Measurements from ENCODE around the gene CRYGS. TPM values are rescaled to one million over a fixed set of nuclear protein-coding genes. Genes with fewer than 3 reads are reported as not detected.

CRYGS gene
- total and polyA plus RNA-seq, 2 experiments from 2014 or later, result 2.0 to 2.9 TPM

DNA sequence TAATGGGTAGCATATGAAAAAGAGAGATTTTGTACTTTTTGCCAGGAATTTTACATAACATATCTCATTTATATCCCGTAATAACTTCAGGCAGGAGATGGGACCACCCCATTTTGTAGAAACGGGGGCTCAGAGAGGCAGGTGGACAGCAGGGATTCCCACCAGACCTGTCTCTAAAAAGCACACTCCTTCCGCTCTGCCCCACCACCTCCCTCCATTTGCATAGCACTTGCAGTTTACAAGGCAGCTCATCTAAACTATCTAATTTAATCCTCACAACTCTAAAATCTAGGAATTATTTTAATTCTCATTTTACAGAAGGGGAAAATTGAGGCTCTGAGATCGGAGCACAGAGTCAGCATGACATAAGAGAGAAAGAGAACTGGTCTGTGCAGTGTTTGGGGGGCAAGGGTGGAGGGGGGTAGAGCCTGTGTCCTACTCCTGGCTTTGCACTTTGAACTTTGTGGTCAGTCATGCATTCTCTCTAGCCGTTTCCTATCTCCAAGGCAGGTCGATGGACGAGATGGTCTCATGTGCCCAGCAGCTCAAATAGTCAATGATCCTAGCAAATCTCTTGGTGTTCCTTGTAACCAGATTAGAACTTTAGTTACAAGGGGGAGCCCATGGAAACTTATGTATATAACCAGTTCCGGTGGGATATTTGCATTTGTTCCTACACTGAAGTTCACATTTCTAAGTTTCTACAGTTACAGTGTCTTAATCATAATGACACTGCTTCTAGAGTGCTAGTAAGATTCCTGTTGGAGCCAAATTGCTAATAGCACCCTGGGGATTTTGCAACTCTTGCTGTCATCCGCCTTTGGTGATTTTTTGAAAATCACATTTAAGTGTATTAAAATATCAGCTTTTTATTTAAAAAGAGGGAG, 18.6 kb downstream of the CRYGS start:
- Histone ChIP-seq H2AFZ (no peak overlapping the region), H3K4me3 (no peak overlapping the region), H3K4me2 (no peak overlapping the region), H3K4me1 (ENCODE audit: insufficient read depth) (peaks cover 21% of the 10 kb centered on the region; the same call in 1 of the 2 replicates), H3K79me2 (replicated peaks; ENCODE audit: insufficient read depth) (no peaks in the 10 kb centered on the region), H4K20me1 (replicated peaks; ENCODE audit: insufficient read depth) (no peaks in the 10 kb centered on the region), H3K9me2 (ENCODE audit: insufficient read depth) (peaks cover 5% of the 10 kb centered on the region; the same call in 1 of the 2 replicates), H3F3A (replicated peaks; ENCODE audit: low read depth) (no peaks in the 10 kb centered on the region), H3K27ac (ENCODE audit: low read depth) (no peak overlapping the region), H3K27me3 (ENCODE audit: insufficient read depth) (no peaks in the 10 kb centered on the region), H3K36me3 (ENCODE audit: insufficient read depth) (no peaks in the 10 kb centered on the region)
- Mint-ChIP-seq H3K4me3 (no peak overlapping the region), H3K4me1 (peaks cover 11% of the 10 kb centered on the region), H3K27ac (no peak overlapping the region), H3K9me3 (no peaks in the 10 kb centered on the region), H3K27me3 (ENCODE audit: insufficient read depth, low read depth, poor library complexity) (peaks cover 5% of the 10 kb centered on the region), H3K36me3 (ENCODE audit: low read depth) (no peaks in the 10 kb centered on the region)
- no peak for ATAC-seq
- DNase-seq (ENCODE audit: low spot score), result no peak
- TF ChIP-seq, protein P1, sequence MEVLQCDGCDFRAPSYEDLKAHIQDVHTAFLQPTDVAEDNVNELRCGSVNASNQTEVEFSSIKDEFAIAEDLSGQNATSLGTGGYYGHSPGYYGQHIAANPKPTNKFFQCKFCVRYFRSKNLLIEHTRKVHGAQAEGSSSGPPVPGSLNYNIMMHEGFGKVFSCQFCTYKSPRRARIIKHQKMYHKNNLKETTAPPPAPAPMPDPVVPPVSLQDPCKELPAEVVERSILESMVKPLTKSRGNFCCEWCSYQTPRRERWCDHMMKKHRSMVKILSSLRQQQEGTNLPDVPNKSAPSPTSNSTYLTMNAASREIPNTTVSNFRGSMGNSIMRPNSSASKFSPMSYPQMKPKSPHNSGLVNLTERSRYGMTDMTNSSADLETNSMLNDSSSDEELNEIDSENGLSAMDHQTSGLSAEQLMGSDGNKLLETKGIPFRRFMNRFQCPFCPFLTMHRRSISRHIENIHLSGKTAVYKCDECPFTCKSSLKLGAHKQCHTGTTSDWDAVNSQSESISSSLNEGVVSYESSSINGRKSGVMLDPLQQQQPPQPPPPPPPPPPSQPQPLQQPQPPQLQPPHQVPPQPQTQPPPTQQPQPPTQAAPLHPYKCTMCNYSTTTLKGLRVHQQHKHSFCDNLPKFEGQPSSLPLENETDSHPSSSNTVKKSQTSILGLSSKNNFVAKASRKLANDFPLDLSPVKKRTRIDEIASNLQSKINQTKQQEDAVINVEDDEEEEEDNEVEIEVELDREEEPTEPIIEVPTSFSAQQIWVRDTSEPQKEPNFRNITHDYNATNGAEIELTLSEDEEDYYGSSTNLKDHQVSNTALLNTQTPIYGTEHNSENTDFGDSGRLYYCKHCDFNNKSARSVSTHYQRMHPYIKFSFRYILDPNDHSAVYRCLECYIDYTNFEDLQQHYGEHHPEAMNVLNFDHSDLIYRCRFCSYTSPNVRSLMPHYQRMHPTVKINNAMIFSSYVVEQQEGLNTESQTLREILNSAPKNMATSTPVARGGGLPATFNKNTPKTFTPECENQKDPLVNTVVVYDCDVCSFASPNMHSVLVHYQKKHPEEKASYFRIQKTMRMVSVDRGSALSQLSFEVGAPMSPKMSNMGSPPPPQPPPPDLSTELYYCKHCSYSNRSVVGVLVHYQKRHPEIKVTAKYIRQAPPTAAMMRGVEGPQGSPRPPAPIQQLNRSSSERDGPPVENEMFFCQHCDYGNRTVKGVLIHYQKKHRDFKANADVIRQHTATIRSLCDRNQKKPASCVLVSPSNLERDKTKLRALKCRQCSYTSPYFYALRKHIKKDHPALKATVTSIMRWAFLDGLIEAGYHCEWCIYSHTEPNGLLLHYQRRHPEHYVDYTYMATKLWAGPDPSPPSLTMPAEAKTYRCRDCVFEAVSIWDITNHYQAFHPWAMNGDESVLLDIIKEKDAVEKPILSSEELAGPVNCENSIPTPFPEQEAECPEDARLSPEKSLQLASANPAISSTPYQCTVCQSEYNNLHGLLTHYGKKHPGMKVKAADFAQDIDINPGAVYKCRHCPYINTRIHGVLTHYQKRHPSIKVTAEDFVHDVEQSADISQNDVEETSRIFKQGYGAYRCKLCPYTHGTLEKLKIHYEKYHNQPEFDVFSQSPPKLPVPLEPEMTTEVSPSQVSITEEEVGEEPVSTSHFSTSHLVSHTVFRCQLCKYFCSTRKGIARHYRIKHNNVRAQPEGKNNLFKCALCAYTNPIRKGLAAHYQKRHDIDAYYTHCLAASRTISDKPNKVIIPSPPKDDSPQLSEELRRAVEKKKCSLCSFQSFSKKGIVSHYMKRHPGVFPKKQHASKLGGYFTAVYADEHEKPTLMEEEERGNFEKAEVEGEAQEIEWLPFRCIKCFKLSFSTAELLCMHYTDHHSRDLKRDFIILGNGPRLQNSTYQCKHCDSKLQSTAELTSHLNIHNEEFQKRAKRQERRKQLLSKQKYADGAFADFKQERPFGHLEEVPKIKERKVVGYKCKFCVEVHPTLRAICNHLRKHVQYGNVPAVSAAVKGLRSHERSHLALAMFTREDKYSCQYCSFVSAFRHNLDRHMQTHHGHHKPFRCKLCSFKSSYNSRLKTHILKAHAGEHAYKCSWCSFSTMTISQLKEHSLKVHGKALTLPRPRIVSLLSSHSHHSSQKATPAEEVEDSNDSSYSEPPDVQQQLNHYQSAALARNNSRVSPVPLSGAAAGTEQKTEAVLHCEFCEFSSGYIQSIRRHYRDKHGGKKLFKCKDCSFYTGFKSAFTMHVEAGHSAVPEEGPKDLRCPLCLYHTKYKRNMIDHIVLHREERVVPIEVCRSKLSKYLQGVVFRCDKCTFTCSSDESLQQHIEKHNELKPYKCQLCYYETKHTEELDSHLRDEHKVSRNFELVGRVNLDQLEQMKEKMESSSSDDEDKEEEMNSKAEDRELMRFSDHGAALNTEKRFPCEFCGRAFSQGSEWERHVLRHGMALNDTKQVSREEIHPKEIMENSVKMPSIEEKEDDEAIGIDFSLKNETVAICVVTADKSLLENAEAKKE (CRISPR knock-in tag; IDR thresholded peaks at IDR 0.05), result no peak
- TF ChIP-seq JUNB (IDR thresholded peaks at IDR 0.05; ENCODE audit: unreplicated experiment) (no peak), NANOG (IDR thresholded peaks at IDR 0.05; ENCODE audit: borderline replicate concordance) (no peak), EZH2phosphoT487 (IDR thresholded peaks at IDR 0.05; ENCODE audit: unreplicated experiment) (no peak), EZH2 (IDR thresholded peaks at IDR 0.05; ENCODE audit: low read depth, unreplicated experiment) (no peak), ZNF114 (CRISPR knock-in tag; IDR thresholded peaks at IDR 0.05) (no peak), ZNF331 (CRISPR knock-in tag; IDR thresholded peaks at IDR 0.05; ENCODE audit: low read depth) (no peak), STAT1 (IDR thresholded peaks at IDR 0.05; ENCODE audit: unreplicated experiment) (no peak), POLR2AphosphoS5 (IDR thresholded peaks at IDR 0.05; ENCODE audit: low read depth) (no peak), CREB1 (CRISPR knock-in tag; IDR thresholded peaks at IDR 0.05; ENCODE audit: low read depth) (no peak)
- TF ChIP-seq, protein P2, sequence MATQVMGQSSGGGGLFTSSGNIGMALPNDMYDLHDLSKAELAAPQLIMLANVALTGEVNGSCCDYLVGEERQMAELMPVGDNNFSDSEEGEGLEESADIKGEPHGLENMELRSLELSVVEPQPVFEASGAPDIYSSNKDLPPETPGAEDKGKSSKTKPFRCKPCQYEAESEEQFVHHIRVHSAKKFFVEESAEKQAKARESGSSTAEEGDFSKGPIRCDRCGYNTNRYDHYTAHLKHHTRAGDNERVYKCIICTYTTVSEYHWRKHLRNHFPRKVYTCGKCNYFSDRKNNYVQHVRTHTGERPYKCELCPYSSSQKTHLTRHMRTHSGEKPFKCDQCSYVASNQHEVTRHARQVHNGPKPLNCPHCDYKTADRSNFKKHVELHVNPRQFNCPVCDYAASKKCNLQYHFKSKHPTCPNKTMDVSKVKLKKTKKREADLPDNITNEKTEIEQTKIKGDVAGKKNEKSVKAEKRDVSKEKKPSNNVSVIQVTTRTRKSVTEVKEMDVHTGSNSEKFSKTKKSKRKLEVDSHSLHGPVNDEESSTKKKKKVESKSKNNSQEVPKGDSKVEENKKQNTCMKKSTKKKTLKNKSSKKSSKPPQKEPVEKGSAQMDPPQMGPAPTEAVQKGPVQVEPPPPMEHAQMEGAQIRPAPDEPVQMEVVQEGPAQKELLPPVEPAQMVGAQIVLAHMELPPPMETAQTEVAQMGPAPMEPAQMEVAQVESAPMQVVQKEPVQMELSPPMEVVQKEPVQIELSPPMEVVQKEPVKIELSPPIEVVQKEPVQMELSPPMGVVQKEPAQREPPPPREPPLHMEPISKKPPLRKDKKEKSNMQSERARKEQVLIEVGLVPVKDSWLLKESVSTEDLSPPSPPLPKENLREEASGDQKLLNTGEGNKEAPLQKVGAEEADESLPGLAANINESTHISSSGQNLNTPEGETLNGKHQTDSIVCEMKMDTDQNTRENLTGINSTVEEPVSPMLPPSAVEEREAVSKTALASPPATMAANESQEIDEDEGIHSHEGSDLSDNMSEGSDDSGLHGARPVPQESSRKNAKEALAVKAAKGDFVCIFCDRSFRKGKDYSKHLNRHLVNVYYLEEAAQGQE (IDR thresholded peaks at IDR 0.05; ENCODE audit: unreplicated experiment), result no peak
- TF ChIP-seq, protein P3, sequence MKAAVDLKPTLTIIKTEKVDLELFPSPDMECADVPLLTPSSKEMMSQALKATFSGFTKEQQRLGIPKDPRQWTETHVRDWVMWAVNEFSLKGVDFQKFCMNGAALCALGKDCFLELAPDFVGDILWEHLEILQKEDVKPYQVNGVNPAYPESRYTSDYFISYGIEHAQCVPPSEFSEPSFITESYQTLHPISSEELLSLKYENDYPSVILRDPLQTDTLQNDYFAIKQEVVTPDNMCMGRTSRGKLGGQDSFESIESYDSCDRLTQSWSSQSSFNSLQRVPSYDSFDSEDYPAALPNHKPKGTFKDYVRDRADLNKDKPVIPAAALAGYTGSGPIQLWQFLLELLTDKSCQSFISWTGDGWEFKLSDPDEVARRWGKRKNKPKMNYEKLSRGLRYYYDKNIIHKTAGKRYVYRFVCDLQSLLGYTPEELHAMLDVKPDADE (IDR thresholded peaks at IDR 0.05), result no peak
- TF ChIP-seq, protein P4, sequence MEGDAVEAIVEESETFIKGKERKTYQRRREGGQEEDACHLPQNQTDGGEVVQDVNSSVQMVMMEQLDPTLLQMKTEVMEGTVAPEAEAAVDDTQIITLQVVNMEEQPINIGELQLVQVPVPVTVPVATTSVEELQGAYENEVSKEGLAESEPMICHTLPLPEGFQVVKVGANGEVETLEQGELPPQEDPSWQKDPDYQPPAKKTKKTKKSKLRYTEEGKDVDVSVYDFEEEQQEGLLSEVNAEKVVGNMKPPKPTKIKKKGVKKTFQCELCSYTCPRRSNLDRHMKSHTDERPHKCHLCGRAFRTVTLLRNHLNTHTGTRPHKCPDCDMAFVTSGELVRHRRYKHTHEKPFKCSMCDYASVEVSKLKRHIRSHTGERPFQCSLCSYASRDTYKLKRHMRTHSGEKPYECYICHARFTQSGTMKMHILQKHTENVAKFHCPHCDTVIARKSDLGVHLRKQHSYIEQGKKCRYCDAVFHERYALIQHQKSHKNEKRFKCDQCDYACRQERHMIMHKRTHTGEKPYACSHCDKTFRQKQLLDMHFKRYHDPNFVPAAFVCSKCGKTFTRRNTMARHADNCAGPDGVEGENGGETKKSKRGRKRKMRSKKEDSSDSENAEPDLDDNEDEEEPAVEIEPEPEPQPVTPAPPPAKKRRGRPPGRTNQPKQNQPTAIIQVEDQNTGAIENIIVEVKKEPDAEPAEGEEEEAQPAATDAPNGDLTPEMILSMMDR (conservative IDR thresholded peaks at IDR 0.05; ENCODE audit: low read depth in 2 of 2), result no peak

All from GM23338 (cell line).